Stimulated activated CD4-positive, alpha-beta T cell treated with anti-CD3 and anti-CD28 coated beads, Interleukin-2, amount 100 ng/mL, for 48 hours (primary cell): ENCODE data around the gene ARID2.

Experiments used
- DNase-seq, 2 donors: peaks; one replicate each; pipeline ENCODE4 v3.0.0-alpha.2; 2020

Gene ARID2

DNA sequence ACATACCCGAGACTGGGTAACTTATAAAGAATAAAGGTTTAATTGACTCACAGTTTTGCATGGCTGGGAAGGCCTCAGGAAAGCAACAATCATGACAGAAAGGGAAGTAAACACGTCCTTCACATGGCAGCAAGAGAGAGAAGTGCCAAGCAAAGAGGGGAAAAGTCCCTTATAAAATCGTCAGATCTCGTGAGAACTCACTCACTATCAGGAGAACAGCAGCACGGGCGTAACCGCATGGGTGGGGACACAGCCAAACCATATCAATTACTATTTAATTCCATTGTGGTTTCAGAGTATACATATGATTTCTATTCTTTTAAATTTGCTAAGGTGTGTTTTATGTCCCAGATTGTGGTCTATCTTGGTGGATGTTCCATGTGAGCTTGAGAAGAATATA, 142.9 kb downstream of the ARID2 start:
- DNase-seq = no peak

DNA sequence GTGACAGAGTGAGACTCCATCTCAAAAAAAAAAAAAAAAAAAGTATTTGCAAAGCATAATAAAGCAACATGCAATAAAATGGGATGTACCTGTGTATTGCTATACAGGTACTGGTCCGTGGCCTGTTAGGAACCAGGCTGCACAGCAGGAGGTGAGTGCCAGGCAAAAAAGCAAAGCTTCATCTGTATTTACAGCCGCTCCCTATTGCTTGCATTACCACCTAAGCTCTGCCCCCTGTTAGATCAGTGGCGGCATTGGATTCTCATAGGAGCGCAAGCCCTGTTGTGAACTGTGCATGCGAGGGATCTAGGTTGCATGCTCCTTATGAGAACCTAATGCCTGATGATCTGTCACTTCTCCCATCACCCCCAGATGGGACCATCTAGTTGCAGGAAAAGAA, 147.6 kb downstream of the ARID2 start:
- no peak for DNase-seq

DNA sequence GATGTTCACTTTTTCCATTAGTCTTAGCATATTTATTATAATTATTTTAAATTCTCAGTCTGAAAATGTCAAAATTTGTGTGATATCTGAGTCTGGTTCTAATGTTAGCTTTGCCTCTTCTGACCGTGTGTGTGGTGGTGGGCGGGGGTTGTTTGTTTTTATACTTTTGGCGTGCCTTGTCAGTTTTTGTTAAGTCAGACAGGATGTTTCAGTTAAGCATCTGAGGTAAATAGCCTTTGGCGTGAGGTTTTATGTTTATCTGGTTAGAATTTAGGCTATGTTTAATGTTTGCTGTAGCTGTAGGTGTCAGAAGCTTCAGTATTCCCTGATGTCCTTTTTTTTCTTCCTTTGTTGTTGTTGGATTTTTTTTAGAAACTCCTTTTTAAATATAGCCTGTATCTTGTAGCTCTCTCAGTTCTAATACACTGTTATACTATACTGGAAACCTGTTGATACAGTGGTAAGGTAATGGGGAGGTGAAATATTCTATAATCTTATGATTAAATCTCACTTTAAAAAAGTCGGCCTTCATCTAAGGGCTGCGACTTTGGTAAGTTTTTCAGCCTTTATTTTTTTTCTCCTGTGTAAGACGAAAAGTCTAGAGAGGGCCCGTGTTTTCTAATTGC, 149.2 kb downstream of the ARID2 start:
- DNase-seq = no peak

DNA sequence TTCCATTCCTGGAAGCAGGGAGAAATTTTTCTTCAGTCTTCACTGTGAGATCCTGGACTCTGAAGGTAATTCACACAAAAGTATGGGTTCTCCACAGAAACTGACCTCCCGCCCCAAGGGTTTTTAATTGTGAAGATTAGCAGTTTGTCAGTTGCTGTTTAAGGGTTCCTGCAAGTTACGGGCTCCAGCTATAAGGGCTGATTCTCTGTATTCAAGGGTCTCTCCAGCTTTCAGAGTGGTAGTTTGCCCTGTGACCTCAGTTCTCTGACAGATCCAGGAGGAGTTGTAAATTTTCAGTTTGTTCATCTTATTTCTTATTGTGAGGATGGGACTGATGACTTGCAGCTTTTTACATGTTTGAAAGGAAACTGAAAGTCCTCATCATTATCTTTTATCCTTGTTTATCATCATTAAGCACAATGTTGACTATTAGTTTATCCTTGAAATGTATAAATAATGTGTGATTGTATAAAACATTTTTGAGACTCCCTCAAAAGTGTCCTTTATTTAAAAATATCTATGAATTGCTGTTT, 149.9 kb downstream of the ARID2 start:
- DNase-seq = no peak

DNA sequence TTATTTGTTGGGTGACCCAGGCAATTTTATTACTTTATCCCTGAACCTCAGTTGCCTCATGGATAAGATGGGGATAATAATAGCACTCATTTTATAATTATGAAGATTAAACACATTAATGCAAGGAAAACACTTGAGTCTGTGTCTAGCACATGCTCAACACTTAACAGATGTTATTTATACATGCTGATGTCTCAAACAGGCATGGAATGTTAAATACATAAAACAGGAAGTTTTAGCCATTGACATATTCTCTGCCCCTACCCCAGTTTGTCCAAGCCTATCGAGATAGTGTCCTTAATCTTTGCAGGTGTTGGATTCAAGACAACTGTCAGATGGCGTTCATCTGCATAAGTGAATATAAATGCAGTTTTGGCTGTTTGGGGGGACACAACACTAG, 151.0 kb downstream of the ARID2 start:
- no peak for DNase-seq

DNA sequence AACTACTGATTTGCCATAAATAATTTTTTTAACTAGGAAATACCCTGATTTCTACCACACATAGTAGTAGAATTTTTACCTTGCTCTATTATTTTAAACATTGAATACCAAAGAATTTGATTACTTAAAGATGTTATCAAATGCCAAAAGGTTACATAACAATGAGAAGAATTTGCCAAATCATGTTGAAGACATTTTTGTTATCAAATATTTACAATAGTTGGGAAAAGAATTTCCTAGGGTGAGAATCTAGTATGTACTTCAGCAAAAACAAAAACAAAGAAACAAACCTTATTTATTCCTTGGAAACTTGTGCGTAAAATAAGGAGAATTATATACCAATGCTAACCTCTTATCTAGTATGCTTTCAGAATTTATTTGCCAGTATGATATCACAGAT, 153.7 kb downstream of the ARID2 start:
- no peak for DNase-seq

DNA sequence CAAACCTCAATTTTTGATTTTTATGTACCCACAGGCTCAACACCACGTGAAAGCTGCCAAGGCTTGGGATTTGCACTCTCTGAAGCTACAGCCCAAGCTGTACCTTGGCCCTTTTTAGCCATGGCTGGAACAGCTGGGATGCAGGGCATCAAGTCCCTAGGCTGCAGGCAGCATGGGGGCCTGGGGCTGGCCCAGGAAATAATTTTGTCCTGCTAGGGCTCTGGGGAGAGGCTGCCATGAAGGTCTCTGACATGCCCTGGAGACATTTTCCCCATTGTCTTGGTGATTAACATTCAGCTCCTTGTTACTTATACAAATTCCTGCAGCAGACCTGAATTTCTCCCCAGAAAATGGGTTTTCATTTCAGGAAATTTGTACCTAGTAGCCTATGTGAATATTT, 157.2 kb downstream of the ARID2 start:
- no peak for DNase-seq

DNA sequence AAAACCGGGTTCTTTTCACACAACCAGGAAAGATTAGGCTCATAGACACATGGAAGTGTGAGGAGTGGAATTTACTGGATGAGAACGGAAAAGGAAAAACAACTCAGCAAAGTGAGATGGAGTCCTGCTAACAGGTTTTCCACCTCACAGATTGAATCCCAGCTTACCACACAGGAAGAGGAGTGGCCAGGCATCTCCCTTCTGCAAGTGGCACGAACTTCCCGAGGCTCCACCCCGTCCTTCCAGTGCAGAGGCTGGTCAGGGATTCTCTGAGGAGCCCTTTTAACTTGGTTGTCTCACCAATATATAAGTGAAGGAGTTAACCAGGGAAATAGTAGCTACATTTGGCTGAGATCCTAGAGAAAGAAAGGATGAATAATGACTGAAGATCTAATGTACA, 158.0 kb downstream of the ARID2 start:
- no peak for DNase-seq

DNA sequence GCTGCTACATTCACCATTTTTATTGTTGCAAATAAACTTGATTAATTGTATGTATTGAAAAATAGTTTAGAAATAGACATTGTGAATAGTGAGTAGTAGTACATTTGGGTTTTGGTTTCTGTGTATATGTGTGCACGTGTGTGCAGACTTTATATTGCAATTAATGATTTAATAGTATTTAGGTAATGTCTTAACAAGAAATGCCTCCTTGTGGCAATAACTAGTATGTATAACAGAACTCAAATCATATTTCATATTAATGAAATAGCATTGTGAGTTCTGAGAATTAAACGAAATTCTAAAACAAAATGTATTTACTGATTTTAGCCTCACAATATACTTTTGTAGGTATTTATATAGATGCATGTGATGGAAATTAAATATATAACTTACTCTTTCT, 160.8 kb downstream of the ARID2 start:
- no peak for DNase-seq

DNA sequence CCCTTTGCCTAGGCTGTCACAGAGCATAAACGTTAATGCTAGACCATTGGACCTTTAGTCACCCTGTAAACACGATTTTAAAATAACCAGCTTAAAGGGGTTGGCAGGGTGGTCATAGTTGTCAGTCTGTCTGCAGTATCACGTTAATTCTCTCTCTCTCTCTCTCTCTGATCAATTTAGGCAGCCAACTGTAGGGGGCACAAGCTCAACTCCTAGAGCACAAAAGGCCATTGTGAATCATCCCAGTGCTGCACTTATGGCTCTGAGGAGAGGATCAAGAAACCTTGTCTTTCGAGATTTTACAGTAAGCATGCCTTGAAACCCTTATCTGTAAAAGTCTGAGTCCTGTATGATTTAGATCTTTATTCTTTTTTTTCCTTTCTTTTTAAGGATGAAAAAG, 163.7 kb downstream of the ARID2 start:
- no peak for DNase-seq

DNA sequence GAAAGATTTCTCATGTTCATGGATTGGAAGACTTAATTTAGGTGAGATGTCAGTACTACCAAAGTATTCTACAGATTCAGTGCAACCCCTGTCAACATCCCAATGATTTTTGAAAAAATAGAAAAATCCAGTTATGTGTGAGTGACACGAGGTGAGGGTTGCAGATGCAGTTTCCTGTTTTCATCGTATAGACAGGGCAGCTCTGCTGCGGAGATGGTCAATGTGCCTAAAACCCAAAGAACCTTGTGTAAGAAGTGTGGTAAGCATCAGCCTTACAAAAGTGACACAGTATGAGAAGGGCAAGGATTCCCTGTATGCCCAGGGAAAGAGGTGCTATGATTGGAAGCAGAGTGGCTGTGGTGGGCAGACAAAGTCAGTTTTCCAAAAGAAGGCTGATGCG, 166.5 kb downstream of the ARID2 start:
- DNase-seq = no peak

DNA sequence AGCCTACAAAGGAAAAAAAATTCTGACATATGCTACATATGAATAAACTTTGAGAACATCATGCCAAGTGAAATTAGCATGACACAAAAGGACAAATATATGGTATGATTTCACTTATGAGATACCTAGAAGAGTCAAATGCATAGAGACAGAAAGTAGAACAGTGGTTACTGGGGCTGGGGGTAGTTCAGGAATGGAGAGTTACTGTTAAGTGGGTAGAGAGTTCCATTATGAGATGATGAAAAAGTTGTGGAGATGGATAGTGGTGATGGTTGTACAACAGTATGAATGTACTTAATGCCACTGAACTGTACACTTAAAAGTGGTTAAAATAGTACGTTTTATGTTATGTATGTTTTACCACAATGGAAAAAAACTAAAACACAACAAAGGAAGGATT, 168.6 kb downstream of the ARID2 start:
- DNase-seq = no peak

DNA sequence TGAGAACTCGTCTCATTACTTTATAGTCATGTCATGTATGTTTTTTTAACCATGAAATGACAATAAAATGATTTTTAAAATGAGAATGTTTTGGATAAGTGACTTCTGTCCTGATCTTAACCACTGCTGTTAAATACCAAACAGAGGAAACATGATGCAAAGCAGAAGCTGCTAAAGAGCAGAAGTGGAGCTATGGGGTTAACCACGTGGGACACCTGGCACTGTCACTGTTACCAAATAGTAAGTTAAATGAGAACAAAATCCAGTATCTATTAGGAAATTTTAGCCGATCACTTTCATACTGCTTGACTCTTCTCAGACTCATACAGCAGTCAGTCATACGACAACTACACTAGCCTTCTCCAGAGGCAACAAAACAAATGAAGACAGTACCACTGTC, 178.4 kb downstream of the ARID2 start:
- no peak for DNase-seq

DNA sequence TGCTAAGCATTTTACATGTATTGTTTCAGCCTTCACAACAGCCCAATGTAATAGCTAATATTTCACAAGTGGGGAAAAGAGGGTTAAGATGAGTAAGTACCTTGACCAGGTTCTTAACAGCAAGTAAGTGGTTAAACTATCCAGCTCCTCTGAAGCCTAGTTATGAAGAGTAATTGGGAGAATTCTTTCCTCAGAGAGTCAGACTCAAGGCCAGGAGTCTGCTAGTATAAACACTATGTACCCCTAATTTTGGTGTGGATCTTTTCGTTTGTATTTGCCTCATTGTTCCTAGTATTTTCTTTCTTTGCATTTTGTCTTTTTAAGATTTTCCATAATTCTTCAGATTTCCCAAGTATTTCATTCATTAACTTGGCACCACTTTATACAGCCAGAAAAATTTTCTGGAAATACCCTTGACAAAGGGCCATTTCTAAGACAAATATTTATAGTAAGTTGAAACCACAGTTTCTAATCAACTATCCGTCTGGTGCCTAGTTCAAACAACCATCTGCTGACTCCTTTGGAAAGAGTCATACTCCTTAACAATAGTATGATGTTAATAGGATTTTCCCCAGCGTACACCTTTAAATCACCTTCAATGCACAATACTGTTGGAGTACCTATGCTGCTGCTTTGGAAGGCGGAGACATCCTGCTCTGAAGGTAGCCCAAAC, 179.7 kb downstream of the ARID2 start:
- no peak for DNase-seq

DNA sequence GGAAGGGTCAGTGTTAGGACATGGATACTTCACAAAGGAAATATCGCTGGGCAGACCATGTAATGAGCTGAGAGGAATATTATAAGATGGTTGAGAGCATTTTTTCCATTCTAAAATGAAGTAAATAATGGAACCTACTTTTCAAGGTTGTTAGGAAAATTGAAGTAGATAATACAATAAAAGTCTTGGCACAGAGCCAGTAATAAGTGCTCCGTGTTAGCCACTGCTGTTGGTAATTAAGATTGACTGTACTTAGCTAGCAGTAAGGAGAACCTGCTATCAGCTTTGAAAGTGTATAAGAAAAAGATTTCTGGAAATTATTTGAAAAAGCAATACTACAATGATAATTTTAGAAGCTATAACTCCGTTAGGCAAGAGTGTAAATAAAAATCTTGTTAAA, 183.3 kb downstream of the ARID2 start:
- no peak for DNase-seq

DNA sequence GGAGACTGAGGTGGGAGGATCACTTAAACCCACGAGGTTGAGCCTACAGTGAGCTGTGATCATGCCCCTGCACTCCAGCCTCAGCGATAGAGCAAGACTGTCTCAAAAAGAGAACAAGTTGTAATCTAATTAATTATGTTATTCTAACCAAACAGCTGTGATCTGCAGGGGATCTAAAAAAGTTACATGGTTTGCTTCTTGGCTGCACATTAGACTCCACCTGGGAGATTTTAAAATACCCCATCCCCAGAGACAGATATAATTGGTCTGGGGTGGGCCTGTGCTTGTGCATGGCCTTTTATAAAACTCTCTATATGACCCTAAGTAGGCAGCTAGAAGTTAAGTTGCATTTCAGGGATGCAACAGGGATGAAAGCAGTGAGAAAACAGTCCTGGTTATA, 184.1 kb downstream of the ARID2 start:
- DNase-seq = no peak

DNA sequence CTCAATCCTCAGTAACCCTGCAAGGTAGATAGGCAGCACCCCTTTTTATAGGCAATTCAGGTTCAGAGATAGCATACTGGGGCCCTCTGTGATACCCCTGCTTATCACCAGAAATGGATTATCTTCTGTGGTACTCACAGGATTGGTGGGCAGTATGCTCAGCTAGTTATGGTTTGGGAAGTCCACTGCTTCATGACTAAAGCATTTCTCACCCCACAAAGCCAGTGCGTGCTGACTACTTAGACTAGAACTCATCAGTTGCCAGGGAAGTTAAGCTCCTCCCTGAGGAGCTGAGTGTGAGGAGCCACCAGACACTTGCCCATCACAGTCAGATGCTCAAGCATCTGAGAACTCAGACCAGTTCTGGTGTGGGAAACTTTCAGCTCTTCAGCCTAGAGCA, 184.6 kb downstream of the ARID2 start:
- DNase-seq = no peak

DNA sequence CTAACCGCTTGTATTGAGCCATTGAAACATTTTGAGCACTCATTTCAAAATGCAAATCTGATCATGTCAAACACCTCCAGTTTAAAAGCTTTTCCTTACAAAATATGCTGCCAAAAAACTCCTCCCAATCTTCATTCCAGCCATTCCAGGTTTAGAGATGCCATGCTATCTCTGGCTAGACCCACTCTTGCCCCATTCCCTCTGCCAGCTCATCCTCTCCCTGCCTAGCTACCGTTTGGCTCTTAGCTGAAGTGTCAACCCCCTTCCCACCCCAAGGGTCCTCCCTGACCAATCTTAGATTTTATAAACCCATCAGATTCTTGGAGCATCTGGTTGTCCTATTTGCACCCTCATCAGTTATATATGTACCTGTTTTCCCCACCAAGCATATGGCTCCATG, 185.9 kb downstream of the ARID2 start:
- no peak for DNase-seq

DNA sequence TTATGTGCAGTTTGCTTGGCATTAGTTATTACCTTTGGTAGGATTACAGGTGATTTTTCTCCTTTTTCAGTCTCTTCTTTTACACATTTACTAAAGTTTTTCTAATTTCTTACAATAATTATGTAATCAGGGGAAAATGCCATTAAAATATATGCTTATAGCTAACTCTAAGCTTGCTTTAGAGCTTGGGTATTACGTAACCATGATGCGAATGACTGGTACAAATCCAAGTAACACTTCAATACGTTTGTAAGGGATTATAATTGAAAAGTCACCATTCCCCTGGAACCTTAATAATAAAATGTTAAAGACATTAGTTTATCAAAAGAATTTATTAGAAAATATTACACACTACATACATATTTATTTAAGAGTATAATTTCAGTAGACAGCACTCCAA, 189.3 kb downstream of the ARID2 start:
- no peak for DNase-seq

DNA sequence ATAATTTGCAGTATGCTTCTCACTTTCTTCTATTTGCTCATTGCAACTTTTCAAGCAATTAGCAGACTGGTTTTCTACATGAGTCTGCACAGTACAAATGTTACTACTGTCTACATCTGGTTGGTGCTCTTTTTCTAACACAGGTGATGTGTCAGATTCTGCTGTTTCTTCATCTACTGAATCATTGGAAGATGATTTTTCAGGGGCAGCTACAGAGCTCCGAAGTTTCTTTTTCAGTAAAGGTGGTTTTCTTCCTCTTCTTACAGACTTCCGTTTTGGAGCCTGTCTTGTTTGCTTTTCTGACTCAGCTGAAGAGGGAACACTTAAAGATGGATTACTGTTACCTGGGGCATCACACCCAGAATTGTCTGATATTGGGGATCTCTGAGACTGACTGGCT, 198.8 kb downstream of the ARID2 start:
- no peak for DNase-seq

DNA sequence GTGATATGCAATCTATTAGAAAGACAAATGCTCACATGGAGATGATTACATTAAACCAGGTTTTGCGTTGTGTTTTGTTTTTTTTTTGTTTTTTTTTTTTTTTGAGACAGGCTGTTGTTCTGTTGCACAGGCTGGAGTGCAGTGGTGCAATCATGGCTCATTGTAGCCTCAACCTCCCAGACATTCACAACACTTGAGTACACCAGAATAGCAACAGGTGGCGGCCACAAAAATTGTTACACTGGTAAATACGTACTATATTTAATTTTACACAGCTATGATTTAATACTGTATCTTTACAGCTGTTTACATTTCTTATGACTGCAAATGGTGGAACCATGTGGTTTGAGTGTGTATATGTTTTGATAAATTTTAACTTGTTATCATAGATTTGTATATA, 200.9 kb downstream of the ARID2 start:
- no peak for DNase-seq

DNA sequence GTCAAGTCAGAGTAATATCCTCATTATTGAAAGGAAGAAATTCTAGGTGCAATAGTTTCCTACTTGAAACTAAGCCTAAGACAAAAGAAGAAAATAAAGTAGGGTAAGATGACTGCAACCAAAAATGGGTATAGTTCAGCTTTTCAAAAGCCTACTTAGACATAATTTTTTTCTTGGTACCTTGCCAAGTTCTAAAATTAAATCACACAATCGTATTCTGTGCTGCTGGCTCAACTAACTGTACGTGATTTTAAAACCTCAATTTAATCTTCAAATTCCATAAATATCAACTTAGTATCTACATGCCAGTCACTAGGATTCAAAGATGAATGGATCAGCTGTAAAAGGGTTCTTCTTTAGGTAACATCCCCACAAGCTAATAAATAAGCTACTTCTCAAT, 204.0 kb downstream of the ARID2 start:
- DNase-seq = no peak

DNA sequence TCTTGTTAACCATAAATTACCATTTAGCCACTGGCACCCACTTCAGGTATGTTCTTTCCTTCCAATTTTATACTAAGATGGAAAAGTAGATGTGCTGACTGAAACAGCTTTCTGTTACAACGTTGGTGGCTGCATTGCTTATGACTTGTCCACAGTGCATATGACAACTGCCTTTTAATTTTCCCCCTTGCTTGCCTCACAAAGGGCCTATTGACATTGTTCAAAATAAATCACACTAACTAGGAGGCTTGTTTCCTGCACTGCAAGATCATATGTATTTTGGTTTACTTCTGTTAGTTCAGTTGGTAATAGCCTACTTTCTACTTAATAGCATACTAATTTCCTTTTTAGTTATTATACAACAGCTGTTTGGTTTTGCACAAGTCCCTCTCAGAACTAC, 205.4 kb downstream of the ARID2 start:
- no peak for DNase-seq

DNA sequence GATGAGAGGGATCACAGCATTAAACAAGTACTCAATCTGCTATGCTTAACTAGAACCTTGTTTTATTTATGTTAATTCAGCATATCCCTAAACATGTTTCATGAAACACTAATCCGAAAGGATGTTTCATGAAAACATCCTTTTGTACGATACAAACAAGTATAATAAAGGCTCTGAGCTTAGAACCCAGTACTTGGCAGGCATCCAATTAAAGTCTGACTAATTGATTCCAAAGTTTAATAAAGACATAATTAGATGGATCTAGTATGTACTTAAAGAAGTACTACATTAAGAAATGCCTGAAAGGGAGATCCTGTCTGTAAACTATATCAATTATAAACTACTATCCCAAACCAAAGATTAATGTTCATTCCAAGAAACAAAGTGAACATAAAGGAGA, 209.1 kb downstream of the ARID2 start:
- DNase-seq = no peak

DNA sequence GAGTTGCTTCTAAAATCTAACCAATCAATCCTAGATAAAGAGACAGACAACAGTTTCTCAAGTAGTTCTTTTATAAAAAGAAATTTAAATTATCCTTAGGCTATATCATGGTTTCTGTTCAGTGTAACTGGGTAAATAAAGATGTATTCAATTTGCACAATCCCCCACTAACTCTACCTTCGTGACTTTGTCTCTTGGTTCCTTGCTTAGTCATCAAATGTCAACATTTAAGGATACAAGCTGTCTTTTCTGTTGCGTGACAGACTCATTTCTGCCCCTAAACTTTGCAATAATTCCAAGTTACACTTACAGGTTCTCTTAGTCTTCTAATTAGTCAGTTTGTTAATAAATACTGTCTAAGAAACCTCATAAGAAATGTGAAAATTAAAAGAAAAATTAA, 210.3 kb downstream of the ARID2 start:
- DNase-seq = no peak
